ENCODE measurements around the gene CHL1. TPM values are rescaled to one million over a fixed set of nuclear protein-coding genes. Genes with fewer than 3 reads are reported as not detected.

Gene CHL1
- total RNA-seq, 1 donor from 2014 or later = 20.2 TPM

DNA sequence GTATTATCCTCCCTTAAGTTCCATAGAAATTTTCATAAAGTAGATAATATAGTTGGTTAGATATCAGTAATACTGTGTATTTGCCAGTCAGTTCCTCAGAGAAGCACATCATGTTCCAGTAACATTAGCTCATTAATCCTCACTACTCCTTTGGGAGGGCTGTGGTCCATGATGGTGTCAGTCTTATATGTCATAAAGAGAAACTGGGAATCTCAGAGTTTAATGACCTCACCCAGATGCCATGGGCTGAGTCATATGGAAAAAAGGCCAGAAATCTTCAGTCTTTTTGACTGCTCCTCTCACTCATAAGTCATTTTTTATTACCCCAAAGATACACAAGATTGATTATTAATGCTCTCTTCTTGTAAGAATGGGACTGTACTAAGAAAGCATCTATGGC, 188.6 kb downstream of the CHL1 start:
- TF ChIP-seq, protein P1, sequence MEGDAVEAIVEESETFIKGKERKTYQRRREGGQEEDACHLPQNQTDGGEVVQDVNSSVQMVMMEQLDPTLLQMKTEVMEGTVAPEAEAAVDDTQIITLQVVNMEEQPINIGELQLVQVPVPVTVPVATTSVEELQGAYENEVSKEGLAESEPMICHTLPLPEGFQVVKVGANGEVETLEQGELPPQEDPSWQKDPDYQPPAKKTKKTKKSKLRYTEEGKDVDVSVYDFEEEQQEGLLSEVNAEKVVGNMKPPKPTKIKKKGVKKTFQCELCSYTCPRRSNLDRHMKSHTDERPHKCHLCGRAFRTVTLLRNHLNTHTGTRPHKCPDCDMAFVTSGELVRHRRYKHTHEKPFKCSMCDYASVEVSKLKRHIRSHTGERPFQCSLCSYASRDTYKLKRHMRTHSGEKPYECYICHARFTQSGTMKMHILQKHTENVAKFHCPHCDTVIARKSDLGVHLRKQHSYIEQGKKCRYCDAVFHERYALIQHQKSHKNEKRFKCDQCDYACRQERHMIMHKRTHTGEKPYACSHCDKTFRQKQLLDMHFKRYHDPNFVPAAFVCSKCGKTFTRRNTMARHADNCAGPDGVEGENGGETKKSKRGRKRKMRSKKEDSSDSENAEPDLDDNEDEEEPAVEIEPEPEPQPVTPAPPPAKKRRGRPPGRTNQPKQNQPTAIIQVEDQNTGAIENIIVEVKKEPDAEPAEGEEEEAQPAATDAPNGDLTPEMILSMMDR (IDR thresholded peaks at IDR 0.05) = no peak
- no peaks in the 10 kb centered on the region for H3K27me3 ChIP-seq (ENCODE audit: low read depth)
- ATAC-seq = no peak
- DNase-seq = no peak
- H3K9me3 ChIP-seq = no peaks in the 10 kb centered on the region
- H3K27ac ChIP-seq = no peak overlapping the region
- intact Hi-C loops (cut with DNase I) = no loop called here
- H3K36me3 ChIP-seq = no peaks in the 10 kb centered on the region
- no peaks in the 10 kb centered on the region for H3K4me1 ChIP-seq
- H3K4me3 ChIP-seq = no peak overlapping the region

DNA sequence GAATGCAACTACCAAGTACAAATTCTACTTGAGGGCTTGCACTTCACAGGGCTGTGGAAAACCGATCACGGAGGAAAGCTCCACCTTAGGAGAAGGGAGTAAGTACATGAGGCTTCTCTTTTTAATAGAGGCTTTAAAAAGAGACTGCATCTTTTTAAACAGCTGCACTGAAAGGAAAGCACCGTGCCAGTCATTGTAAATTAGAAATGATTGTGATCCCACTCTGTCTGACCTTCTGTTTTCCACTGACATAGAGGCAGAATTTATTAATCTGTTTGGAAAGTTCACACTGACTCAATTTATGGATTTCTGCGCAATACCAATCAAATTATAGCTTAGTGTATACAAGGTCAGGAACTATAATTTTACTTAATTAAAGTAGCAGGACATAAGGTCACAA, 198.2 kb downstream of the CHL1 start:
- ATAC-seq = no peak
- no peaks in the 10 kb centered on the region for H3K27me3 ChIP-seq (ENCODE audit: low read depth)
- no peak for DNase-seq
- intact Hi-C loops (cut with DNase I) = no loop called here
- H3K4me1 ChIP-seq = no peaks in the 10 kb centered on the region
- no peak overlapping the region for H3K4me3 ChIP-seq
- TF ChIP-seq, protein P1 (IDR thresholded peaks at IDR 0.05) = no peak
- no peak overlapping the region for H3K27ac ChIP-seq
- H3K9me3 ChIP-seq = no peaks in the 10 kb centered on the region
- H3K36me3 ChIP-seq = no peaks in the 10 kb centered on the region

DNA sequence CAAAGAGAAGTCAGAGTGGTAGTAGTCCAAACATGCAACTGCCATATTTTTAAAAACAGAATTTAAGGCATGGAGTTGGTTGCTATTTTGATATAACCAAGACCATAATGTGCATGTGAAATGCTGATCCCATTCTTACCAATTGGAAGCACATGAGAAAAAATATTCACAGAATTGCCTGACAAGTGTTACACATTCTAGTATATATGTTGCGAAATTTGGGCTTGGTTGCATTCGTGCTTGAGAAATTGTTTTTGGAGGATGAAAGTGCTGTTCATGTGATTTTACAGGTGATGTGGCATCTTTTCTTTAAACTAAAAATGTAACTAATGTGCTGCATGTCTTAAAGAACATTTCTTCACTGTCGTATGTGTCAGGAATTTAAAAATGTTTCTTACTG, 199.7 kb downstream of the CHL1 start:
- DNase-seq (no peak), ATAC-seq (no peak)
- no peaks in the 10 kb centered on the region for H3K4me1 ChIP-seq
- TF ChIP-seq, protein P1 (IDR thresholded peaks at IDR 0.05) = no peak
- no peaks in the 10 kb centered on the region for H3K36me3 ChIP-seq
- H3K27me3 ChIP-seq (ENCODE audit: low read depth) = no peaks in the 10 kb centered on the region
- intact Hi-C loops (cut with DNase I) = no loop called here
- no peaks in the 10 kb centered on the region for H3K9me3 ChIP-seq
- no peak overlapping the region for H3K27ac ChIP-seq
- no peak overlapping the region for H3K4me3 ChIP-seq

DNA sequence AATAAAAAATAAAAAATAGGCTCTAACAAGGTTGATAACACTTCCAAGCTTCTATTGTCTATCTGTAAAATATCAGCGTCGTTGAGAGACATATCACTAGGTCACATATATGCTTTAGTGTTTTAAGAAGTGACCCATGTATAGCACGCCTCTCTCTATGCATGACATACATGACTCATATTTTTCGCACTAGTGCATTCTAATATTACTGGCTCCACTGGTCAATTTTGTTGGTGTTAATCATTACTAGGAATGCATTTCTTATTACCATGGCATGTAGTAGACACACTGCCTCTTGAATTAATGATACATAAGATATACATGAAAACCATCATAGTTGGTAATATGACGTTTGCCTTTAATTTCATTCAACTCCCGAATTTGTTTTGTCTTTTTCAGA, 203.1 kb downstream of the CHL1 start:
- no peaks in the 10 kb centered on the region for H3K9me3 ChIP-seq
- ATAC-seq (no peak), DNase-seq (no peak)
- H3K27ac ChIP-seq = no peak overlapping the region
- no peaks in the 10 kb centered on the region for H3K36me3 ChIP-seq
- no peak overlapping the region for H3K4me3 ChIP-seq
- H3K4me1 ChIP-seq = no peaks in the 10 kb centered on the region
- TF ChIP-seq, protein P1 (IDR thresholded peaks at IDR 0.05) = no peak
- no peaks in the 10 kb centered on the region for H3K27me3 ChIP-seq (ENCODE audit: low read depth)
- intact Hi-C loops (cut with DNase I) = no loop called here

DNA sequence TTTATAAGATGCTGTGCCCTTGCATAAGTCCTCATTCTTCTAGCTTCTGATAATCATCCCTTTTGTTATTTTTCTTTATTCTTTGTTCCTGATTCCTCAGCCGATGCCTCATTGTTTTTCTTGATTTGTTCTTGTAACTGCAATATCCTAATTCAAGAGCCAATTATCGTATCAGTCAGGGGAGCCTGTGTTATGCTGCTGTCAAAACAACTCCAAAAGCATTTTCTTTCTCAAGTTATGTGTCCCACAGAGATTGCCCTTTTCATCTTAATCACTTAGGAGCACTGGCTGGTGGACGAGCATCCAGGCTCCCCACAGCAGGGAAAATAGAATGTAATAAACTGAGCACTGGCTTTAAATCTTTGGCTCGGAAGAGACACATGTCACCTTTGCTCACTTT, 207.3 kb downstream of the CHL1 start:
- TF ChIP-seq, protein P1 (IDR thresholded peaks at IDR 0.05) = no peak
- no peak for DNase-seq
- no peaks in the 10 kb centered on the region for H3K36me3 ChIP-seq
- H3K27ac ChIP-seq = no peak overlapping the region
- no peak for ATAC-seq
- intact Hi-C loops (cut with DNase I) = no loop called here
- H3K9me3 ChIP-seq = no peaks in the 10 kb centered on the region
- no peak overlapping the region for H3K4me3 ChIP-seq
- H3K4me1 ChIP-seq = no peaks in the 10 kb centered on the region
- no peaks in the 10 kb centered on the region for H3K27me3 ChIP-seq (ENCODE audit: low read depth)

GRCh38 chr3:409011-409410, 212.4 kb downstream of the CHL1 start:
- Histone ChIP-seq H3K4me1 (no peaks in the 10 kb centered on the region), H3K27ac (no peak overlapping the region), H3K36me3 (no peaks in the 10 kb centered on the region), H3K27me3 (ENCODE audit: low read depth) (no peaks in the 10 kb centered on the region), H3K4me3 (no peak overlapping the region), H3K9me3 (no peaks in the 10 kb centered on the region)
- TF ChIP-seq, protein P1 (IDR thresholded peaks at IDR 0.05) = no peak
- DNase-seq (no peak), ATAC-seq (no peak)
- intact Hi-C loops (cut with DNase I) = no loop called here
